GM18526 (cell line): ENCODE results near the gene AGO3.
A peak's percentile ranks its signal among the peaks of the same experiment; 100 is the strongest.

ENCODE experiments used
- POLR2A ChIP-seq: IDR thresholded peaks from 3 replicates; pipeline ENCODE4 v1.6.1; 2011; ENCODE audit not compliant: insufficient read length; ENCODE audit errors: extremely low read depth

Gene AGO3

DNA sequence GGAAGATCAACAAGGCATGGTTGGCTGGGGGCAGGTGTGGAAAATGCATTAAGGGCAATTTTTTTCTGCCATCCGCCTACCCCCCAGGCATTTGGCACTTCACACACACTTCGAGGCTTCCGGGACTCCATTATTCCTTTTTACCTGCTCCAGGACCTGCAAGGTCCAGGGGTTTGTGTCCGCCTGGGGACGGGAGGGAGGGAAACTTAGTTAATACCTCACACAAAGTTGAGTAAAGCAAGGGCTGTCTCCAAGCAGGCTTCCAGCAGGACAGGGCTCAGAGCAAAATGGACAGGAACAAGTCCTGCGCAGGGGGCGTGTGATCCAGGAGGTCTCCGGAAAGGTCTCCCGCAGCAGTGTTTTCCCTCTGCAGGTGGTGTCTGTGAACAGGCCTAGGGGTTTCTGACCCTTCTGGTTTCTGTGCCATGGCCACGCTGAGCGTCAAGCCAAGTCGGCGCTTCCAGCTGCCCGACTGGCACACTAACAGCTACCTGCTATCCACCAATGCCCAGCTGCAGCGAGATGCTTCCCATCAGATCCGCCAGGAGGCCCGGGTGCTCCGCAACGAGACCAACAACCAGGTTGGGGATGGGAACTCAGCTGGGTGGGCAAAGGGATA lies 153.7 kb downstream of the AGO3 start:
- no peak for TF ChIP-seq POLR2A

DNA sequence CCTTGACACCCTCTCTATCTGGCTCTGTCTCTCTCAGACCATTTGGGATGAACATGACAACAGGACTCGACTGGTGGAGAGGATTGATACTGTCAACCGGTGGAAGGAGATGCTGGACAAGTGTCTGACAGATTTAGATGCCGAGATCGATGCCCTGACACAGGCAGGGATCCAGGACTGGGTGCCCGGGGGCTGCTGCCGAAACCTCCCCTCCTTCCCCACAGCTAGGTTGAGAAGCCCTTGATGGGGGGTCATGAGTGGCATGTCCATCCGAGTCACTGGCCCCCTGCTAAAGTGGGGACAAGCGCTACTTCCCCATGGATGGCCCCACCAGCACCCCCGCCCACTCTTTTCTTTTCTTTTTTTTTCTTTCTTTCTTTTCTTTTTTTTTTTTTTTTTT lies 154.2 kb downstream of the AGO3 start:
- TF ChIP-seq POLR2A: no peak

DNA sequence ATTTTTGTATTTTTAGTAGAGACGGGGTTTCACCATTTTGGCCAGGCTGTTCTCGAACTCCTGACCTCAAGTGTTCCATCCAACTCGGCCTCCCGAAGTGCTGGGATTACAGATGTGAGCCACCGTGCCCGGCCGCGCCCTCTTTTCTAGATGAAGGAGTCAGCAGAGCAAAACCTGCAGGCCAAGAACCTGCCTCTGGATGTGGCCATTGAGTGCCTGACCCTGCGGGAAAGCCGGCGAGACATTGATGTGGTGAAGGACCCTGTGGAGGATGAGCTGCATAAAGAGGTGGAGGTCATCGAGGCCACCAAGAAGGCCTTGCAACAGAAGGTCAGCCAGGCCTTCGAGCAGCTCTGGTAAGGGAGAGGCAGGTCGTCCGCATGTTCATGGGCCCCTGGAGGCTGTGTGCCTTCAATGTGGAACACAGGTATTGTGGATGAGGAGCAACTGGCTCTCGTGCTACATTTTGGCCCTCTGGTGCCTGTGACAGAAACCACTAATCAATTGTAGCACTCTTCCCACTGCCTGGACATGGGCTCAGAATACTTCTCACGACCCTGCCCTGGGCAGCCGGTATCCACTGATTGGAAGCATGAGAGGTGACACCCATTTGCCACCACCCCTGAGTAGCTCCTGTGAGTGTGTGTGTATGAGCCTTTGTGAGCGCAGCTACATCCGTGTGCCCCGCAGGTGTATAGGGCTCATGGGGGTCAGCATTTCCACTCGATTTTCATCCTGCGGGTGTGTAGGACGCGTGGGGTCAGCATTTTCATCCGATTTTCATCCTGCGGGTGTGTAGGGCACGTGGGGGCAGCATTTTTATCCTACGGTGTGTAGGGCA lies 155.0 kb downstream of the AGO3 start:
- no peak for TF ChIP-seq POLR2A

DNA sequence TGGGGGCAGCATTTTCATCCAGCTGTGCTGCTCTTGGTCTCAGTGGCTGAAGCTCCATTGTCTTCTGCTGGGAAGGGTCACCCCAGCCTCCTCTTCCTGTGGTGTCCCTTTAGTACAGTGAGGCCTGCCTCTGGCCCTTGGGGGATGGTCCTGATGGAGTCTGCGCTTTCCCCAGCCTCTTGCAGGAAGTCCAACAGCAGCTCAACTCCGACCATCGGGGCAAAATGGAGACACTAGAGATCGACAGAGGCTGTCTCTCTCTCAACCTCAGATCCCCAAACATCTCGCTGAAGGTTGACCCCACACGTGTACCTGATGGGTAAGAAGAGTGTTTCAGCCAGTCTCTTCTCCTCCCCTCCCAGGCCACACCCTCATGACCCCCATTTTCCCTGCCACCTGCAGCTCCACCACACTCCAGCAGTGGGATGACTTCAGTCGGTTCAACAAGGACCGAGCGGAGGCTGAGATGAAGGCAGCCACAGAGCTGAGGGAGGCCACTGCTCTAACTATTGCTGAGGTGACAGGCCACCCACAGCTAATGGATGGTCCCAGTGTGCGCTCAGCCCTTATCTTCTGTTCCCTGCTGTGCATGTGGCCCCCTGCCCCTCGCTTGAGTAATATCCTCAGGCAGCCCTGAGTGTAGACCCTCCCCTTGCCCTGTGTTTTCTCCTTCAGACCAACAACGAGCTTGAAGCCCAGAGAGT lies 155.8 kb downstream of the AGO3 start:
- TF ChIP-seq POLR2A: no peak

DNA sequence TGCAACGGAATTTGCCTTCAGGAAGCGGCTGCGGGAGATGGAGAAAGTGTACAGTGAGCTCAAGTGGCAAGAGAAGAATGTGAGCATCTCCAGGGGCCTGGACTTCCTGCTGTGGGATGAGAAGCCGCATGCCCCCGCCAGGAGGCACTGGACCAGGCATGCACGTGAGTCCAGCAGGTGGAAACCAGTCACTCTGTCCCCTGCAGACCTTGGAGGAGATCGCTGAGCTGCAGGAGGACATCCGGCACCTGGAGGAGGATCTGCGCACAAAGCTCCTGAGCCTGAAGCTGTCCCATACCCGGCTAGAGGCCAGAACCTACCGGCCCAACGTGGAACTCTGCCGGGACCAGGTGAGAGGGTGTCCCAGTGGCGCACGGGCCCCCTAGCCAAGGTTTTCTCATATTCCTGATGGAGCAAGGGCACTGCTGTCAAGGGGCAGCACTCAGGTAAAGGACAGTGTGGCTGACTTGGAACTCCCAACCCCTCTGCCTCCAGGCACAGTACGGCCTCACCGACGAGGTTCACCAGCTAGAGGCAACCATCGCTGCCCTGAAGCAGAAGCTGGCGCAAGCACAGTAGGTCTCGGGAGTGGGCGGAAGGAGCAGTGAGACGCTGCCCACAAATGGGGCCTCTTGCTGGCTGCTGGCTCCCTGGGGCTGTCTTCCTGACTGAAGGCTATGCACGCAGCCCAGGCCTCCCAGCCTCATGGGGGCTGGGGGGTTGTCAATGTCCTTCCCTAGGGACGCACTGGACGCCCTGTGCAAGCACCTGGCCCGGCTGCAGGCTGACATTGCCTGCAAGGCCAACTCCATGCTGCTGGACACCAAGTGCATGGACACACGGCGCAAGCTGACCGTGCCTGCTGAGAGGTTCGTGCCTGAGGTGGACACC lies 156.6 kb downstream of the AGO3 start:
- no peak for TF ChIP-seq POLR2A

DNA sequence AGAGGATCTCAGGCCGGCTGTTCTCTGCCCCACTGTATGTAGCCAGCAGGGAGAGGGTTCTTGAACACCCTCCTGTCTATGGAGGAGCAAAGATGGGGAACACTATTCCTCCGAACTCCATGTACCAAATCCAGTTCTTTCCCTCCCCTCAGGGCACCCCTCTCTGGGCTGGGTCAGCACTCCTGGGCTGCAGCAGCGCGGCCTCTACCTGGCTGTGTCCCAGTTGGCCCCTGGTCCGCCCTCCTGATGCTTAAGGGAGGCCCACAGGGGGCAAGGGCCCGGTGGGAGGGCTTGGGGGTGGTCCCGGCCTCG lies 157.3 kb downstream of the AGO3 start:
- TF ChIP-seq POLR2A: no peak

DNA sequence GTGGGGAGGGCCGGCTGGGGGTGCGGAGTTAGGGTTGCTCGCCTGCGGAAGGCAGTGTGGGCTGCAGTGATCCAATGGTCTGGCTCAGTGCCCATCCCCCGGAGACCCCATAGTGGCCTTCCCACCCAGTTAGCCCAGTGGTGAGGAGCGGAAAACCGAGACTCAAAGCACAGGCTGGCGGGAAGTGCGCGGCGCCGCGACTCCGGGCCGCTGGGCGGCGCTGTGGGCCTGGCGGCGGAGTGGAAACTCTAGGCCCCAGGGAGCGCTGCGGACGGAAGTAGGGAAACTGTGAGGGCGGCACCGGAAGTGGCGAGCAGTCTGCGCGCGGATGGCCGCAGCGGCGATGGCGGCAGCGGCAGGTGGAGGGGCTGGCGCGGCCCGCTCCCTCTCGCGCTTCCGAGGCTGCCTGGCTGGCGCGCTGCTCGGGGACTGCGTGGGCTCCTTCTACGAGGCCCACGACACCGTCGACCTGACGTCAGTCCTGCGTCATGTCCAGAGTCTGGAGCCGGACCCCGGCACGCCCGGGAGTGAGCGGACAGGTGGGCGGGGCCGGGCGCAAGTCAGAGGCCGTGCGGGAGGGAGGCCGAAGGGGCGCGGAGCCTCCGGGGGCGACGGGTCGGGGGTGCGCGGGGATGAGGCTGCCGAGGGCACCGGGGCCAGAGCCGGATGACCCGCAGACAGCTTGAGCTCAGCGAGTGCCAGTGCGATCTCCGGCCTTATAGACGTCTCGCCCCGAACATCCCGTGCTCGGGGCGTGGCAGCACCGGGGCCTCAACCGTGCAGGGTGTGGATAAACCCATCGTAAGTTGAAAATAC lies 157.9 kb downstream of the AGO3 start, which contains the start of gene ADPRS:
Gene ADPRS (plus strand): TSS at position 316 of the 816 bp plus-strand sequence. CDS start 13 bp downstream, at position 329.
- peak; percentile 97 for TF ChIP-seq POLR2A

DNA sequence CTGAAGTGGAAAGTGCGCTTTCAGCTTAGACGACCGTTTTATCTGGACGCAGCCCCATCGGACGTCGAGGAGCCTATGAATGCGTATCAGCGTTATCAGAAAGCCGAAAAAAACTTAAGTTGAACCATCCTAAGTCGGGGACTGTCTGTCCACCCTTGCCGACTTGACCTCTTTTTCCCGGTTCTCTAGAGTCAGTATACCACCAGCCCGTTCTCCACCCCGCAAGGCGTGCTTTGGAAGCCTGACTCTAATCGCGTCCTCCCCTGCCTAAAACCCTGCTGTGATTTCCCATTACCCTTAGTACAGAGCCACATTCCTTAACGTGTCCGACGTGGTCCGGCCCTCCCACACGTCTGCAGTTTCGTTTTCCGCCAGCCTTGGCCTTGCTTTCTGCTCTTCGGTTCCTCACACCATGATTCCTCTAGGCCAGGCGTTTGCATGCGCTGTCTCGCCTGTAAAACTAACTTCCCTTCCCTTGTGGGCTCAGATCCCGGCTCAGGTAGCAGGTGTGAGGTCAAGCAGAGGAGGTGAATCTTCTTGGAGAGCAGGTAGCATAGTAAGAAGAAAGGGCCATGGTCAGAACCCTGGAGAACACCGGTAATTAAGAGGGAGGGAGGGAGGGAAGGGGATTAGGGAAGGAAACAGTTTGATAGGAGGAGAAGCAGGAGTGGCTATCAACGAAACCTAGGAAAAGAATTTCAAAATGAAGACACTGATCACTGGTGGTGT lies 158.7 kb downstream of the AGO3 start:
- TF ChIP-seq POLR2A: peak; percentile 32

DNA sequence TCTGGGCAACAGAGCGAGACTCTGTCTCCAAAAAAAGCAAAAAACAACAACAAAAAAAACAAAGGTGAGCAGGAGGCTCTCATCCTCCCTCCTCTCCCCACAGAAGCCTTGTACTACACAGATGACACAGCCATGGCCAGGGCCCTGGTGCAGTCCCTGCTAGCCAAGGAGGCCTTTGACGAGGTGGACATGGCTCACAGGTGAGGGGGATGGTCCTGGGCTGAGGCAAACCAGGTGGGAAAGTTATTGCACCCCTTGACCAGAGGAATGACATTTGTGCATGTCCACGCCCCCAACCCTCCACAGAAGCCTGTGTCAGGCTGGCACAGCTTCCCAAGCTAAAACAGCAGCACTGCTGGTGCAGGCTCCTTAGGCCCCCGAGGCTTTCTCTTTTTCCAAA lies 160.2 kb downstream of the AGO3 start:
- no peak for TF ChIP-seq POLR2A

DNA sequence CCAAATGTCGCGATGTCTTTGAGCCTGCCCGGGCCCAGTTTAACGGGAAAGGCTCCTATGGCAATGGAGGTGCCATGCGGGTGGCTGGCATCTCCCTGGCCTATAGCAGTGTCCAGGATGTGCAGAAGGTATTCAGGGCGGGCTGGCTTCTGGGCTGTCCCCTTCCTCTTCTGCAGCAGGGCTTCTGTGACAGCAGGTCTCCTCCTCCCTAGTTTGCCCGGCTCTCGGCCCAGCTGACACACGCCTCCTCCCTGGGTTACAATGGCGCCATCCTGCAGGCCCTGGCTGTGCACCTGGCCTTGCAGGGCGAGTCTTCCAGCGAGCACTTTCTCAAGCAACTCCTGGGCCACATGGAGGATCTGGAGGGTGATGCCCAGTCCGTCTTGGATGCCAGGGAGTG lies 160.8 kb downstream of the AGO3 start:
- no peak for TF ChIP-seq POLR2A

DNA sequence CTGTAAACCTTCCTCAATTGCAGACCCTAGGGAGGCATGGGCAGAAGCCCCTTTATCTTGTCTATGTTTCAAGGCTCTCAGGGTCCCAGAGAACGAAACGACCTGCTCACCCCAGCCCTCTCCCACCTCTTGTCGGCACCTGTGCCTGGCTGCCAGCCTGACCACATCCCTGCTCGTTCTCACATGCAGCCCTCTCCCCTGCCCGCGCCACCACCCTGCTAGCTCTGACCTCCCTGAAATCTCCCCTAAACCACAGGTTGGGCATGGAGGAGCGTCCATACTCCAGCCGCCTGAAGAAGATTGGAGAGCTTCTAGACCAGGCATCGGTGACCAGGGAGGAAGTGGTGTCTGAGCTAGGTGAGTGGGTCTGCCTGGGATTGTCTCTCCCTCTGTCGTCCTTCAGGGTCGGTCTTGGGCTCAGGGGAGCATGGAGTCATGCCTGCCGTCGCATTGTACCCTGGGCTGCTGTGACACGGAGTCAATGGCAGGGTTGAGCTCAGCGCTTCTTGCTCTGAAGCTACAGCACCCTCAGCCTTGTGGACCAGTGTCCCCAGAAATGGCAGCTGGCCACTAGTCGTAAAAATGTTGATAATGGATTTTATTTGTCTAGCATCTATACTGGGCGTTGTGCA lies 161.4 kb downstream of the AGO3 start:
- TF ChIP-seq POLR2A: no peak

DNA sequence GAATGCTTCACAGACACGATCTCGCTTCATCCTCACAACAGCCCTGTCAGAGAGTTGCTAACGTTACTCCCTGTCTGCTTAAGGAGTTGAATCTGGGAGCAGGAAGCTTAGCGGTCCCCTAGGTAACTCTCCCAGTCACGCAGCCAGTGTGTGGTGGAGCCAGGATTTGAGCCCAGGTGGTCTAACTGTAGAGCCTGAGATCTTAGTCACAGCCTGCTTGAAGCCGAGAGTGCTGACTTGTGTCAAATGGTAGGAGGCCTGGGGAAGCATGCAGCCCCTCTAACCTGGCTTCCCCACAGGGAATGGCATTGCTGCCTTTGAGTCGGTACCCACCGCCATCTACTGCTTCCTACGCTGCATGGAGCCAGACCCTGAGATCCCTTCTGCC lies 161.9 kb downstream of the AGO3 start:
- TF ChIP-seq POLR2A: no peak

DNA sequence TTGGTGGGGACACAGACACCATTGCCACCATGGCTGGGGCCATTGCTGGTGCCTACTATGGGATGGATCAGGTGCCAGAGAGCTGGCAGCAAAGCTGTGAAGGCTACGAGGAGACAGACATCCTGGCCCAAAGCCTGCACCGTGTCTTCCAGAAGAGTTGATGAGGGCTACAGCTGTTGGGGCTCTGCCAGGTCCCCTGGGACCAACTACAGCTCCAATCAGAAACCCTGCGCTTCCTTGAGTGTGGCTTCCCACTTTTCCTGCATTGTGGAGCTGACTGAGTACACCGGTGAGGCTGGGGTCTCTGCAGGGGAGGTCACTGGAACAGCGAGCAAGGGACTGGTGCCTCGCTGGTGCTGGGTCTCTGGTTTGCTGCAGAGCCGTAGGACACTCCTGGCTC lies 162.3 kb downstream of the AGO3 start:
- no peak for TF ChIP-seq POLR2A
